ENCODE data around the gene SMYD3.
"Not testable (repeated sequence)": the region's sequence is repeated elsewhere in the genome, so short reads cannot be mapped to it uniquely, and the experiment has no call there.

Gene SMYD3

GRCh38 chr1:246083416-246083815 is 423.7 kb downstream of the SMYD3 start:
- DNase-seq (ENCODE audit: insufficient read length, low spot score) (no peak), FAIRE-seq (no peak)

- FAIRE-seq (no peak), DNase-seq (ENCODE audit: insufficient read length, low spot score) (no peak)
Measured at GRCh38 chr1:246081856-246082668, 425.0 kb downstream of the SMYD3 start.

DNA sequence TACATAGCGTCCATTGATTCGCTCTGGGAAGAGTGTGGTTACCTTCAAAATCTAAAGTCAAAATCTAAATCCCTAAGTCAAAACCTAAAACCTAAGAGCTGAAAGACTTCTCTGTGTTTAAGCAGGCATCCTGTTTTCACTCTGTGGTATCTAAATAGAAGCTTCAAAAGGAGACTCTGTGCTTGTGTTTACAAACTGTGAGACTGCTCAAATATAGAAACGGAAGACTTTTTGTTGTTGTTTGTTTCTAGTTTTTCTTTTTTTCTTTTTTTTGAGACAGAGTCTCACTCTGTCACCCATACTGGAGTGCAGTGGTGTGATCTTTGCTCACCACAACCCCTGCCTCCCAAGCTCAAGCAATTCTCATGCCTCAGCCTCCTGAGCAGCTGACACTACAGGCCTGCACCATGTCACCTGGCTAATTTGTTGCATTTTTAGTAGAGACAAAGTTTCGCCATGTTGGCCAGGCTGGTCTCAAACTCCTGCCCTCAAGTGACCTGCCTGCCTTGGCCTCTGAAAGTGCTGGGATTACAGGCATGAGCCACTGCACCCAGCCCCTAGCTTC is 425.9 kb downstream of the SMYD3 start:
- no peak for FAIRE-seq
- no peak for DNase-seq (ENCODE audit: insufficient read length, low spot score)

DNA sequence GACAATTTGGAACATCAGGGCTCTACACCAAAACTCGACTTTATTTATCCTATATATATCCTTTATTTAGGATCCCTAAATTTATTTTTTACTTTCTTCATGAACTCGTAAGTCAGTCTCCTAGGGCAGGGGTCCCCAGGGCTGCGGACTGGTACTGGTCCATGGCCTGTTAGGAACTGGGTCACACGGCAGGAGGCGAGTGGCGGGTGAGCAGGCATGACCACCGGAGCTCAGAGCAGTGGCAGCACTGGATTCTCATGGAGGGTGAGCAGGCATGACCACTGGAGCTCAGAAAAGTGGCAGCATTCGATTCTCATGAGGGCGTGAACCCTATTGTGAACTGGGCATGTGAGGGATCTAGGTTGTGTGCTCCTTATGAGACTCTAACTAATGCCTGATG is 427.0 kb downstream of the SMYD3 start:
- no peak for FAIRE-seq
- no peak for DNase-seq (ENCODE audit: insufficient read length, low spot score)

DNA sequence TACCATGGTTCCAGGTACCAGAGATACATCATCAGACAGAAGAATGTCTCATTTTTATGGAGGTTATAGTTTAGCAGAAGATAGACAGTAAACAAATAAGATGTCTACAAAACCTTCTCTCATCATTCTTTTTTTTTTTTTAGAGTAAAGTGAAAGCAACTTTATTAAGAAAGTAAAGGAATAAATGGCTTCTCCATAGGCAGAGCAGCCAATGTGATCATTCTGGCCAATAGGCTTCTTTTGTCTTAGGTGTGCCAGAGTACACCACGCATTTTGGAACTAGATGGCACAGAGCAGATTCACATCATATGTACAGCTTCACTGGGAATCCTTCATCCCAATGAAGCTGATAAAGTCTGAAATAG is 428.2 kb downstream of the SMYD3 start:
- DNase-seq (ENCODE audit: insufficient read length, low spot score), result no peak
- FAIRE-seq, result no peak

GRCh38 chr1:246078126-246078887 is 428.8 kb downstream of the SMYD3 start:
- FAIRE-seq, result no peak
- DNase-seq (ENCODE audit: insufficient read length, low spot score), result no peak

DNA sequence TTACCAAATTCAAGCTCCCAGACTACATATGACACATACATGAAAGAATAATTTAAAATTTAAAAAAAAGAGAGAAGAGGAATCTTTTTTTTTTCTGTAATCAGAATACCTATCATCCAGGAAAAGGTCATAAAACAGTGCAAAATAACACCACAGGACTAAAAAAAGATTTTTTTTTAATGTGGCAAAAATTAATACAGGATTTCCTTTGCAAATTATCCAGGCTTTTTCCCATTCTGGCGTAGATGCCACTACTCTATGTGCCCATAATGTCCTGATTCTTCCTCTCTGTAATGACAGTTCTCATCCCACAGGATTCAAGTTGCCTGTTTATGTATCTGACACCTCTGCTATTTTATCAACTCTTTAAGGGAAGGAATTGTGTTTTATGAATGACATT is 429.6 kb downstream of the SMYD3 start:
- DNase-seq (ENCODE audit: insufficient read length, low spot score) (no peak), FAIRE-seq (no peak)

GRCh38 chr1:246074421-246074820 is 432.7 kb downstream of the SMYD3 start:
- DNase-seq (ENCODE audit: insufficient read length, low spot score) (no peak), FAIRE-seq (no peak)

GRCh38 chr1:246072456-246072955 is 434.6 kb downstream of the SMYD3 start:
- FAIRE-seq, result no peak
- DNase-seq (ENCODE audit: insufficient read length, low spot score), result no peak

- DNase-seq (ENCODE audit: insufficient read length, low spot score), result not testable (repeated sequence)
Measured at GRCh38 chr1:246071981-246072380, 435.1 kb downstream of the SMYD3 start.

DNA sequence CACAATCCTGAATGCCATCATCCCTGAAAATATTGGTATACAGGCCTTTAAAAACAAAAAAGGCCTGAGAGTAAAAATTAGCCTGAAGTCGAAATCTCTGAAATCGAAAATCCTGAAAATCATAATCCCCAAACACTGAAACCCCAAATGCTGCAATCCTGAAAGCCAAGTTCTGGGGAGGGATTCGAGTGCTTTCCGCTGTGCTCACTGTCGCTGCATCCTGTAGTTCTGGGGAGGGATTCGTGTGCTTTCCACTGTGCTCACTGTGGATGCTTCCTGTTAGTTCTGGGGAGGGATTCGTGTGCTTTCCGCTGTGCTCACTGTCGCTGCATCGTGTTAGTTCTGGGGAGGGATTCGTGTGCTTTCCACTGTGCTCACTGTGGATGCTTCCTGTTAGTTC is 435.5 kb downstream of the SMYD3 start:
- not testable (repeated sequence) for FAIRE-seq; DNase-seq (ENCODE audit: insufficient read length, low spot score)

More at GRCh38 chr1:246071981-246072380, 435.1 kb downstream of the SMYD3 start:
- FAIRE-seq, result not testable (repeated sequence)

GRCh38 chr1:246069581-246069980 is 437.5 kb downstream of the SMYD3 start:
- FAIRE-seq, result no peak

GRCh38 chr1:246068619-246069509 is 438.2 kb downstream of the SMYD3 start:
- FAIRE-seq, result no peak
- no peak for DNase-seq (ENCODE audit: insufficient read length, low spot score)

More at GRCh38 chr1:246069581-246069980, 437.5 kb downstream of the SMYD3 start:
- DNase-seq (ENCODE audit: insufficient read length, low spot score), result no peak

DNA sequence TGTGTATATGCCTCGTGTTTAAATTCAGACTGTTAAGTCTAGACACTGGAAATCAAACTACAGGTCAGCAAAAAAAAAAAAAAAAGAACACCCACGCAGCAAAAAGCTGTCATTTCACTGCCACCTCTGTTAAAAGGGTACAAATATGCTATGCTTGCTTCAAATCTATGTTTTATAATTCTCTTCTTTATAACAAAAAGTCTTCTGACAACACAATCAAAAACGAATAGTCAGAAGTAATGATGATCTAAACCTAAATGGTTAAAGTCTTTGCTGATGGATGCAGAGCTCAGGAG is 438.9 kb downstream of the SMYD3 start:
- FAIRE-seq (no peak), DNase-seq (ENCODE audit: insufficient read length, low spot score) (no peak)

GRCh38 chr1:246067432-246068216 is 439.5 kb downstream of the SMYD3 start:
- DNase-seq (ENCODE audit: insufficient read length, low spot score) (no peak), FAIRE-seq (no peak)

- FAIRE-seq, result no peak
- DNase-seq (ENCODE audit: insufficient read length, low spot score), result no peak
Measured at GRCh38 chr1:246066573-246066972, 440.5 kb downstream of the SMYD3 start.

DNA sequence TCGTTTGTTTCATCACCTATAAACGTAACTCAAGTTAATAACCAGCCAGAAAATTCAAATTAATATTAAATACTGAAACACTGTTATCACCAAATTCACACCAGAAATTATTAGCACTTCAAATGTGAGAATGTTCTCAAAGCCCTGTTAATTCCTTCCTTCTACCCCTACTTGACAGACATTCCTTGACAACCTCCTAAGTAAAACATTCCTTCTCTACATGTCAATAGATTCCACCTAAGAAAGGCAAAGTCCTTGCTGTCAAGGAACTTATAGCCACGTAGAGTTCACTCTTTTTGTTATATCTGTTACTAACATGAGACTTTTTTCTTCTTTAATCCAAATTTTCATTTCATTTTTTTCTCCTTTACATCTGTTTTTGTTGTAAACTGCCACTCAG is 441.5 kb downstream of the SMYD3 start:
- DNase-seq (ENCODE audit: insufficient read length, low spot score) (no peak), FAIRE-seq (no peak)

DNA sequence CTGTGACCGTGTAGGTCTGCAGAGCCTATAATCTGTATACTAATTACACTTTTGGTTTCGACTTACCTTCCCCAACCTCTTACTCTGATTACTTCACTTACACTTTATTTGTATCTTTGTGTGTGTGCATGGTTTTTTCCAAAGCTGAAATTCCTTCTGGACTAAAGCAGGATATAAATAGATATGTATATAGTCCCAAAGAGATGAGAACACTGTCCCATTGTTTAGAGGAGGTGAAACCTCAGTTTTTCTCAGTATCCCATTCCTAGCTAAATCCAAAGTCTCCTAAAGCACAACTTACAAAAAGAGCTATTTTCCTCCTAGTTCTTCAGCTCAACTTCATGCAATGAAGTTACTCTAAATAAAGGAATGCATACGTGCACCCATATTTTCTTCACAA is 442.2 kb downstream of the SMYD3 start:
- no peak for FAIRE-seq

GRCh38 chr1:246063013-246063616 is 444.0 kb downstream of the SMYD3 start:
- DNase-seq (ENCODE audit: insufficient read length, low spot score), result no peak
- FAIRE-seq, result no peak

More for the DNA sequence above, 442.2 kb downstream of the SMYD3 start:
- DNase-seq (ENCODE audit: insufficient read length, low spot score), result no peak

Data from GM19239 (cell line).